NCI-H748 (cell line): ENCODE measurements around the gene KRT6B.
"Not testable (repeated sequence)": the region's sequence is repeated elsewhere in the genome, so short reads cannot be mapped to it uniquely, and the experiment has no call there.

Experiments used
- DNase-seq: peaks from one replicate; lab custom pipeline; 2025; ENCODE audit not compliant: unreplicated experiment; lab: John Stamatoyannopoulos, UW

Gene KRT6B

GRCh38 chr12:52473768-52474167 is 21.8 kb upstream of the KRT6B start, which contains the start of gene KRT6C:
TSS of gene KRT6C (minus strand) at chr12:52473805. CDS start at chr12:52473737, 68 bp downstream.
- no peak for DNase-seq

GRCh38 chr12:52469853-52470252 is 17.9 kb upstream of the KRT6B start:
- no peak for DNase-seq

- no peak for DNase-seq
These were observed 13.0 kb upstream of the KRT6B start for GRCh38 chr12:52464897-52465296.

- no peak for DNase-seq
These were observed 9.7 kb upstream of the KRT6B start for GRCh38 chr12:52461693-52462092.

GRCh38 chr12:52458861-52459260 is 6.9 kb upstream of the KRT6B start:
- DNase-seq: no peak

GRCh38 chr12:52455821-52456220 is 3.9 kb upstream of the KRT6B start:
- no peak for DNase-seq

- peak; percentile 48 for DNase-seq
These were observed 2.7 kb upstream of the KRT6B start for GRCh38 chr12:52454411-52455201.

- DNase-seq: no peak
These were observed 3.7 kb downstream of the KRT6B start for GRCh38 chr12:52448228-52448627.

GRCh38 chr12:52447196-52447595 is 4.8 kb downstream of the KRT6B start:
- DNase-seq: not testable (repeated sequence)

- DNase-seq: no peak
These were observed 5.4 kb downstream of the KRT6B start for GRCh38 chr12:52446367-52447045.

GRCh38 chr12:52445876-52446275 is 6.1 kb downstream of the KRT6B start:
- DNase-seq: no peak

GRCh38 chr12:52444647-52445595 is 7.0 kb downstream of the KRT6B start:
- DNase-seq: no peak

GRCh38 chr12:52443966-52444365 is 8.0 kb downstream of the KRT6B start:
- no peak for DNase-seq

- DNase-seq: no peak
These were observed 9.3 kb downstream of the KRT6B start for GRCh38 chr12:52442600-52443061.

- no peak for DNase-seq
These were observed 10.5 kb downstream of the KRT6B start for GRCh38 chr12:52441320-52441911.

GRCh38 chr12:52440821-52441319 is 11.1 kb downstream of the KRT6B start:
- DNase-seq: no peak

GRCh38 chr12:52439845-52440244 is 12.1 kb downstream of the KRT6B start:
- no peak for DNase-seq

- no peak for DNase-seq
These were observed 12.5 kb downstream of the KRT6B start for GRCh38 chr12:52439420-52439819.

- DNase-seq: no peak
These were observed 13.3 kb downstream of the KRT6B start for GRCh38 chr12:52438305-52439301.
